ENCODE measurements around the gene IRAK1. TPM values are rescaled to one million over a fixed set of nuclear protein-coding genes. Genes with fewer than 3 reads are reported as not detected.

The IRAK1 gene
- polyA plus RNA-seq (1.4 and 6.8 TPM in 2 replicates), polyA minus RNA-seq (1.9 and 2.8 TPM in 2 replicates)

GRCh38 chrX:154019633-154020528, at the start of gene IRAK1:
TSS of gene IRAK1 (minus strand) at chrX:154019902. CDS start at chrX:154019812, 90 bp downstream.
- Histone ChIP-seq H4K20me1 (ENCODE audit: insufficient read depth) (no peaks in the 10 kb centered on the region), H3K36me3 (ENCODE audit: insufficient read depth, low read length) (no peaks in the 10 kb centered on the region), H3K9me3 (ENCODE audit: low read length) (no peaks in the 10 kb centered on the region), H3K4me2 (ENCODE audit: low read length) (no peak within 1 kb of the TSS), H3K27ac (ENCODE audit: low read length) (no peak within 1 kb of the TSS), H3K9me2 (ENCODE audit: insufficient read depth, low read length) (no peaks in the 10 kb centered on the region), H2AFZ (ENCODE audit: low read depth, low read length) (no peak within 1 kb of the TSS), H3K9ac (ENCODE audit: low read length) (peak within 1 kb of the TSS; percentile 16), H3F3A (ENCODE audit: insufficient read depth, low read length, poor library complexity, severe bottlenecking) (no peaks in the 10 kb centered on the region), H3K79me2 (replicated peaks; ENCODE audit: insufficient read depth, low read length) (no peaks in the 10 kb centered on the region), H3K4me3 (ENCODE audit: low read length) (peak within 1 kb of the TSS; percentile 31), H3K27me3 (ENCODE audit: insufficient read depth, low read depth, low read length) (no peaks in the 10 kb centered on the region)
- TF ChIP-seq POLR2AphosphoS5 (IDR thresholded peaks at IDR 0.05) (no peak), SMC3 (conservative IDR thresholded peaks at IDR 0.05; ENCODE audit: poor library complexity) (no peak), RAD21 (conservative IDR thresholded peaks at IDR 0.05) (no peak), CTCF (IDR thresholded peaks at IDR 0.05; ENCODE audit: poor library complexity, severe bottlenecking) (no peak), EZH2 (IDR thresholded peaks at IDR 0.05; ENCODE audit: borderline replicate concordance, insufficient read depth, low read length, poor library complexity, severe bottlenecking) (no peak), MXI1 (conservative IDR thresholded peaks at IDR 0.05; ENCODE audit: poor library complexity, severe bottlenecking) (no peak)

GRCh38 chrX:154068560-154068959, 48.9 kb upstream of the IRAK1 start:
- H3K9me3 ChIP-seq (ENCODE audit: low read length) = no peaks in the 10 kb centered on the region
- TF ChIP-seq TAF1 (IDR thresholded peaks at IDR 0.05; ENCODE audit: low read depth) = no peak
- TF ChIP-seq RAD21 (conservative IDR thresholded peaks at IDR 0.05) = no peak
- no peak for TF ChIP-seq SMC3 (conservative IDR thresholded peaks at IDR 0.05; ENCODE audit: poor library complexity)
- TF ChIP-seq, protein P1, sequence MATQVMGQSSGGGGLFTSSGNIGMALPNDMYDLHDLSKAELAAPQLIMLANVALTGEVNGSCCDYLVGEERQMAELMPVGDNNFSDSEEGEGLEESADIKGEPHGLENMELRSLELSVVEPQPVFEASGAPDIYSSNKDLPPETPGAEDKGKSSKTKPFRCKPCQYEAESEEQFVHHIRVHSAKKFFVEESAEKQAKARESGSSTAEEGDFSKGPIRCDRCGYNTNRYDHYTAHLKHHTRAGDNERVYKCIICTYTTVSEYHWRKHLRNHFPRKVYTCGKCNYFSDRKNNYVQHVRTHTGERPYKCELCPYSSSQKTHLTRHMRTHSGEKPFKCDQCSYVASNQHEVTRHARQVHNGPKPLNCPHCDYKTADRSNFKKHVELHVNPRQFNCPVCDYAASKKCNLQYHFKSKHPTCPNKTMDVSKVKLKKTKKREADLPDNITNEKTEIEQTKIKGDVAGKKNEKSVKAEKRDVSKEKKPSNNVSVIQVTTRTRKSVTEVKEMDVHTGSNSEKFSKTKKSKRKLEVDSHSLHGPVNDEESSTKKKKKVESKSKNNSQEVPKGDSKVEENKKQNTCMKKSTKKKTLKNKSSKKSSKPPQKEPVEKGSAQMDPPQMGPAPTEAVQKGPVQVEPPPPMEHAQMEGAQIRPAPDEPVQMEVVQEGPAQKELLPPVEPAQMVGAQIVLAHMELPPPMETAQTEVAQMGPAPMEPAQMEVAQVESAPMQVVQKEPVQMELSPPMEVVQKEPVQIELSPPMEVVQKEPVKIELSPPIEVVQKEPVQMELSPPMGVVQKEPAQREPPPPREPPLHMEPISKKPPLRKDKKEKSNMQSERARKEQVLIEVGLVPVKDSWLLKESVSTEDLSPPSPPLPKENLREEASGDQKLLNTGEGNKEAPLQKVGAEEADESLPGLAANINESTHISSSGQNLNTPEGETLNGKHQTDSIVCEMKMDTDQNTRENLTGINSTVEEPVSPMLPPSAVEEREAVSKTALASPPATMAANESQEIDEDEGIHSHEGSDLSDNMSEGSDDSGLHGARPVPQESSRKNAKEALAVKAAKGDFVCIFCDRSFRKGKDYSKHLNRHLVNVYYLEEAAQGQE (IDR thresholded peaks at IDR 0.05; ENCODE audit: borderline replicate concordance) = no peak
- no peak for TF ChIP-seq MXI1 (conservative IDR thresholded peaks at IDR 0.05; ENCODE audit: poor library complexity, severe bottlenecking)
- no peak for TF ChIP-seq EP300 (conservative IDR thresholded peaks at IDR 0.05; ENCODE audit: poor library complexity, severe bottlenecking)
- no peak for TF ChIP-seq CTCF (IDR thresholded peaks at IDR 0.05; ENCODE audit: poor library complexity, severe bottlenecking)
- no peak for TF ChIP-seq EZH2 (IDR thresholded peaks at IDR 0.05; ENCODE audit: borderline replicate concordance, insufficient read depth, low read length, poor library complexity, severe bottlenecking)
- no peak for TF ChIP-seq POLR2AphosphoS5 (IDR thresholded peaks at IDR 0.05)
- H3K27me3 ChIP-seq (ENCODE audit: insufficient read depth, low read depth, low read length) = no peaks in the 10 kb centered on the region
- H3K27ac ChIP-seq (ENCODE audit: low read length) = no peak overlapping the region
- H3K4me2 ChIP-seq (ENCODE audit: low read length) = no peak overlapping the region
- H3K79me2 ChIP-seq (replicated peaks; ENCODE audit: insufficient read depth, low read length) = peaks cover 20% of the 10 kb centered on the region
- H3K9ac ChIP-seq (ENCODE audit: low read length) = no peak overlapping the region
- no peak overlapping the region for H3K4me3 ChIP-seq (ENCODE audit: low read length)
- H3F3A ChIP-seq (ENCODE audit: insufficient read depth, low read length, poor library complexity, severe bottlenecking) = no peaks in the 10 kb centered on the region
- H4K20me1 ChIP-seq (ENCODE audit: insufficient read depth) = no peaks in the 10 kb centered on the region
- H3K36me3 ChIP-seq (ENCODE audit: insufficient read depth, low read length) = no peaks in the 10 kb centered on the region
- H2AFZ ChIP-seq (ENCODE audit: low read depth, low read length) = no peak overlapping the region
- no peaks in the 10 kb centered on the region for H3K9me2 ChIP-seq (ENCODE audit: insufficient read depth, low read length)
